Left hindlimb (tissue), 1 donor: Measurements from ENCODE around the gene UBXN4.
A peak's percentile ranks its signal among the peaks of the same experiment; 100 is the strongest.

Experiments used
- DNase-seq: peaks from one replicate; pipeline ENCODE4 v3.0.0-alpha.2; 2018

Gene UBXN4

GRCh38 chr2:135812907-135813511 is 71.4 kb downstream of the UBXN4 start:
- no peak for DNase-seq

DNA sequence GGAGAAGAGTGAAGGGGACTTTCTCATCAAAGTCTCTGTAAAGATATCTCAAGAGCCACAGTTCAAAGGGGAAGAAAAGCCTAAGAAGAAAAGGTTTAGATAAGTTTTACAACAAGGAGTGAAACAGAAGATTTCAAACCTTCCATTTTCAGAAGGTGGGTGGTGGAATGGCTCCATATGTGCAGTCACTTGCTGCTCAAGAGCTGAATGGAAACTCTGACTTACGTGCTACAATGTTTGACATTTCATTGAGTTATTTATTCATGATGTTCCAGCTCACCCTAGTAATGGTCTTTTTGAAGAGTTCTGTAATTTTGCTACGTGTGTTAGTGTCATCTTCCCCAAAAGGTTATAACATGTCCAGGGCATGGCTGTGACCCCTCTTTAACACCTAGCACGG is 73.6 kb downstream of the UBXN4 start:
- DNase-seq, result no peak

- DNase-seq, result no peak
Observed at GRCh38 chr2:135817466-135817865, 75.8 kb downstream of the UBXN4 start.

DNA sequence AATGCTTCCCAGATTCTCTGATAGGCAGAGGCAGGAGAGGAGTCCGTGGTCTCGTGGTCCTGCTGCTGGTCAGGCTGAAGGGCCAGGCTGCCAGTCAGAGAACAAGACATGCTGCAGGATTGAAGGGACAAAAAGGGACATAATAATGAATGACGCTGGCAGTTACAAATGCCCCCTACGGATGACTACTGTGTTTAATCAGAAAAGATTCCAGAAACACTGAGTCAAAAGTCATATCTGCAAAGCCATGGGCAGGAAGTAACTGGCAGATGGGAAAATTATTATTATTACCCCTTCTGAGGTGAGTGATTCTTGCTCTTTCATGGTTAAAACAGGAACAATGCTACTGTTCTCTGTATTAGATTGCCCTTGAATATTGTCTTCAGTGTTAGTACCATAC is 76.3 kb downstream of the UBXN4 start:
- no peak for DNase-seq

GRCh38 chr2:135818937-135819610 is 77.4 kb downstream of the UBXN4 start:
- no peak for DNase-seq

- peak; percentile 46 for DNase-seq
Observed at GRCh38 chr2:135820003-135820618, 78.5 kb downstream of the UBXN4 start.

GRCh38 chr2:135821190-135821589 is 79.5 kb downstream of the UBXN4 start:
- no peak for DNase-seq

GRCh38 chr2:135822855-135823254 is 81.2 kb downstream of the UBXN4 start:
- DNase-seq, result no peak

GRCh38 chr2:135825131-135825530 is 83.5 kb downstream of the UBXN4 start:
- no peak for DNase-seq

GRCh38 chr2:135825550-135826176 is 84.0 kb downstream of the UBXN4 start:
- no peak for DNase-seq

GRCh38 chr2:135826544-135826943 is 84.9 kb downstream of the UBXN4 start:
- no peak for DNase-seq

DNA sequence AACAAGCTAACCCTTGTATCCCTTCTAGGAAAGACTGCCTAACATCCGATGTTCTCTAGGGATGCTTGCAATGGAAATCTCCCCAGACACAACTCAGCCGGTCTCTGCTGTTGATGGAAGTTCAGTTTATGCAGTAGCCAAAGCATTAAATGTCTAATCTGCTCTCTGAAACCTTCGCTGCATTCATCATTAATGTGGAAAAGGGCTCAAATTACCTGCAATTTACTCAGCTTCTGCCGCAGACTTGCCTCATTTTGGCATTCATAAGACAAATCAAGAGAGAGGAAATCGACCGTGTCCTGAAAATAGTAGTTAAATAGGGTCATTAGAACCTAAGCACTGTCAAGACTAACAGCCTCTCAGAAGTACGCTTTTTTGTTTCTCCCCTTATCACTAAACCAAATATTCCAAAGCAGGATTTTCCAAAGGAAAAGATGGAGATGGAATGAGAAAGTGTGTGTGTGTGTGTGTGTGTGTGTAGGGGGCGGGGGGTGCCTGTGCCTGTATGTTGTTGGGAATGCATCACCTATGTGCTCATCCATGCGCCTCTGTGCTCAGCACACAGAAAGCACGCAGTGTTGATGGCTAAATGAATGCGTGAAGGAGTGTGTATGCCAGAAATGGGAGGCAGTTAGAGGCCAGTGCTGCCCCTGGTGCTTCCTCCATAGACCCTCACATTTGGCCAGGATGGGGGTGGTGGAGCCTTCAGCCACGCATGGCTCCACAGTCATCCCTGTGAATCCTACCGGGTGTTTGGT is 87.9 kb downstream of the UBXN4 start:
- no peak for DNase-seq

DNA sequence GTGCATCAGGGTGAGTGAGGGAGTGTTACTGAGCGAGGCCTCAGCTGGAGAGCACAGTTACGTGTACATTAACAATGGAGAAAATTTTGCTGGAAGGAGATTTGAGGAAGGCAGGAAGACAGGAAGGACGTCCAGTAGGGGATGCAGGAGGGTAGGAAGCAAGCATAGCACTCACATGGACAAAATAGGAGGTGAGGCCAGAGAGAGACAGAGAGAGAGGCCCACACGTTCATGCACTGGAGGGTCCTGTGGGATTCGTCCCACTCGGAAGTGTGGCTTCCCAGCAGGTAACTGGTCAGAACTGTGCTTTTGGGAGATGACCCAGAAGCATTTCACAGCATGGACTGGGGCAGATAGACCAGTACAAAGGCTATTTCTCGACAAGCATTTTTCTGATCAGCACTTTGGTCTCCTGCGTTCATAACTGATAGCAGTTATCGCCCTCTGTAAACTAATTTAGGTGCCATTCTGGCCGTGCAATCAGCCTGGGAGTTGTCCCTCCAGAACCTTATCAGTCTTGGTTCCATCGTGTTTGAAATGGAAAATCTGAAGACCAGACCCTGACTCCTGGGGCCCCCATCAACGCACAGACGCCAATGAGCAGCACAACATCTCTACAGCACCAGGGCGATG is 89.6 kb downstream of the UBXN4 start:
- no peak for DNase-seq

DNA sequence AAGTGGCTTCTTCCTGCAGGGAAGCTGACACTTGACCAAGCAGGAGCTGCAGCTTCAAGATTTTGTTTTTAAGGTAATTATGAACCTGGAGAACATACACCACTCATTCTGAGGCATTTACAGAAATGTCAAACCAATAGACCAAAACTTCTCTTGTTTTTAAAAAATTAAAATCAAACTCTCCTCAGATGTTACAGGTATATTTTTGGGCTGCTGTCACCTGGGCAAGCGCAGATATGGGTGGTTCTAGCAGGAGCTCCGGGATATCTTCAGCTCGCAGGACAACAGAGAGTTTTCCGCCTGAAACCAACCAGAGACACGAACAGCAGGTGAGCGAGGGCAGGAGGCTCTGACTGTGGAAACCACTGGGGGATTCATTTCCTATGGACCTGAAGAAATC is 91.2 kb downstream of the UBXN4 start:
- DNase-seq, result no peak
